CD14-positive monocyte (primary cell): ENCODE data around the gene KCTD5. TPM values are rescaled to one million over a fixed set of nuclear protein-coding genes. Genes with fewer than 3 reads are reported as not detected.
A peak's percentile ranks its signal among the peaks of the same experiment; 100 is the strongest.
"Not testable (repeated sequence)": the region's sequence is repeated elsewhere in the genome, so short reads cannot be mapped to it uniquely, and the experiment has no call there.

ENCODE experiments used
- DNase-seq, 3 donors: peaks; one replicate each; pipeline ENCODE4 v3.0.0-alpha.2; 2011 to 2022
- H2AFZ ChIP-seq: 2 replicates; pipeline ENCODE4 v1.6.0; 2012; ENCODE audit warnings: mild to moderate bottlenecking, low read depth, low read length, inconsistent platforms; ENCODE audit not compliant: insufficient read depth, poor library complexity, severe bottlenecking
- H3K27ac ChIP-seq, 2 donors: 1 replicate in 1 of 2; 2 replicates in 1 of 2; pipeline ENCODE4 v1.5.1; 2012 to 2013; ENCODE audit warnings: low read length in 2 of 2, control low read depth in 1 of 2, inconsistent platforms in 1 of 2, low read depth in 1 of 2, mild to moderate bottlenecking in 1 of 2
- H3K27me3 ChIP-seq, 2 donors: one replicate each; pipeline versions ENCODE4 v1.6.0 to v1.6.1; 2011 to 2013; ENCODE audit warnings: low read length in 2 of 2; ENCODE audit not compliant: control insufficient read depth in 2 of 2, insufficient read depth in 2 of 2
- H3K36me3 ChIP-seq, 2 donors: replicated peaks in 1 of 2; 1 replicate in 1 of 2; 2 replicates in 1 of 2; pipeline versions ENCODE4 v1.5.1 to v1.6.1; 2012 to 2013; ENCODE audit warnings: low read length in 2 of 2, control low read depth in 1 of 2, inconsistent platforms in 1 of 2, mild to moderate bottlenecking in 1 of 2; ENCODE audit not compliant: insufficient read depth in 2 of 2, control insufficient read depth in 1 of 2
- H3K4me1 ChIP-seq, 2 donors: 1 replicate in 1 of 2; 2 replicates in 1 of 2; pipeline versions ENCODE4 v1.5.1 to v1.6.1; 2012 to 2013; ENCODE audit warnings: low read length in 2 of 2, control low read depth in 1 of 2, inconsistent platforms in 1 of 2, mild to moderate bottlenecking in 1 of 2, moderate library complexity in 1 of 2; ENCODE audit not compliant: insufficient read depth in 2 of 2, control insufficient read depth in 1 of 2
- H3K4me2 ChIP-seq: replicated peaks from 2 replicates; pipeline ENCODE3; 2012; ENCODE audit warnings: low read length, moderate library complexity, mild to moderate bottlenecking; ENCODE audit not compliant: poor library complexity, severe bottlenecking; ENCODE audit errors: extremely low read depth
- H3K4me3 ChIP-seq, 3 experiments: fragments of 200-600 bp in 1 of 3; sonication (generic) in 1 of 3; replicated peaks in 1 of 3; 1 replicate in 2 of 3; 2 replicates in 1 of 3; pipeline ENCODE4 v1.5.1; 2011 to 2013; ENCODE audit warnings: low read length in 3 of 3, mild to moderate bottlenecking in 3 of 3, control low read depth in 2 of 3, low read depth in 2 of 3, inconsistent platforms in 1 of 3, moderate library complexity in 1 of 3
- H3K79me2 ChIP-seq: 2 replicates; pipeline ENCODE4 v1.6.0; 2012; ENCODE audit warnings: mild to moderate bottlenecking, control low read depth, inconsistent platforms, low read length, moderate library complexity; ENCODE audit not compliant: insufficient read depth
- H3K9ac ChIP-seq: 2 replicates; pipeline ENCODE4 v1.6.0; 2017; ENCODE audit warnings: low read length, mild to moderate bottlenecking; ENCODE audit not compliant: insufficient read depth, poor library complexity, severe bottlenecking
- H3K9me3 ChIP-seq, 2 donors: replicated peaks in 1 of 2; 1 replicate in 1 of 2; 2 replicates in 1 of 2; pipeline versions ENCODE4 v1.5.1 to v1.6.1; 2012 to 2013; ENCODE audit warnings: low read length in 2 of 2, control low read depth in 1 of 2; ENCODE audit not compliant: control insufficient read depth in 1 of 2, insufficient read depth in 1 of 2
- H4K20me1 ChIP-seq: 2 replicates; pipeline ENCODE4 v1.6.0; 2012; ENCODE audit warnings: mild to moderate bottlenecking, low read length, control low read depth, moderate library complexity; ENCODE audit not compliant: insufficient read depth
- H3K27ac Mint-ChIP-seq, 7 donors: one replicate each; pipeline ENCODE4 v1.8.0; 2020; ENCODE audit warnings: mild to moderate bottlenecking in 7 of 7, mixed read lengths in 7 of 7, moderate library complexity in 6 of 7, inconsistent platforms in 2 of 7
- H3K27me3 Mint-ChIP-seq, 3 donors: one replicate each; pipeline ENCODE4 v1.8.0; 2021 to 2022; ENCODE audit warnings: low read depth in 3 of 3, mild to moderate bottlenecking in 3 of 3, mixed read lengths in 3 of 3, moderate library complexity in 3 of 3, inconsistent platforms in 1 of 3
- H3K36me3 Mint-ChIP-seq, 2 donors: one replicate each; pipeline ENCODE4 v1.8.0; 2020; ENCODE audit warnings: mixed read lengths in 2 of 2, inconsistent platforms in 1 of 2, mild to moderate bottlenecking in 1 of 2
- H3K4me1 Mint-ChIP-seq: one replicate; pipeline ENCODE4 v1.8.0; 2020; ENCODE audit warnings: mild to moderate bottlenecking, mixed read lengths
- H3K4me3 Mint-ChIP-seq, 2 donors: one replicate each; pipeline ENCODE4 v1.8.0; 2020; ENCODE audit warnings: mild to moderate bottlenecking in 2 of 2, mixed read lengths in 2 of 2, moderate library complexity in 1 of 2
- H3K9me3 Mint-ChIP-seq, 7 donors: one replicate each; pipeline ENCODE4 v1.8.0; 2020 to 2022; ENCODE audit warnings: mixed read lengths in 7 of 7, mild to moderate bottlenecking in 6 of 7, moderate library complexity in 6 of 7, inconsistent platforms in 2 of 7
- WGBS: methylation state at CpG from one replicate; pipeline ENCODE4 v1.1.5; 2013; ENCODE audit warnings: missing lambda C conversion rate; ENCODE audit not compliant: insufficient coverage; 5-methylcytosine and 5-hydroxymethylcytosine counted together
- intact Hi-C, 2 donors: fragments of 100-400 bp; cut with micrococcal nuclease; formaldehyde crosslinking; loops; one replicate each; pipeline versions ENCODE4 v1.15.0 to v1.15.1; 2023
- polyA plus RNA-seq, 3 donors: library from polyadenylated mRNA; depleted of rRNA in 1 of 3; unstranded in 2 of 3; stranded (reverse) in 1 of 3; fragments of 300-500 nt in 2 of 3; fragments of >200 nt in 1 of 3; fragmentation: Illumina TruSeq in 2 of 3; gene quantifications; 1 replicate in 2 of 3; 2 replicates in 1 of 3; pipeline ENCODE4 v1.2.3, GENCODE V29; 2012 to 2021

The KCTD5 gene
- polyA plus RNA-seq, 3 donors: 16.0 to 23.1 (median 21.0) TPM

DNA sequence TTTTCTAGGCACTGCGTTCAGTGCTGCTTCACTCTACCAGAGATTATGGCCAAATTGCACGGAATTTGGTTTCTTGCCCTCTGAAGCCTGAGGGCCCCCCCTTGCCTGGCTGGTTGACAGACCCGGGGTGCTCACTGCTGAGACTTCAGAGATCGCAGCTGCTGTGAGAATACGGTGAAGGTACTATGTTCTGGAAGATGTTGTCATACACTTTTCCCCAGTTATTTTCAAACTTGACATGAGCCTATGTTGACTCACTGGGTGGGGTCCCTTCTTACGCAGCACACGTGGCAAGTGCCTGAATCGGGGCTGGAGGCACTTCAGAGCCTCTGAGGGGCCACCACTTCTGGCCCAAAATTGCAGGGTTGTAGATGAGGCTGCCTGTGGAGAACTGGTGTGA lies 2.0 kb upstream of the KCTD5 start:
- Histone ChIP-seq H3K79me2 (peaks cover 35% of the 10 kb centered on the region), H4K20me1 (peaks cover 15% of the 10 kb centered on the region), H3K4me1 (peaks cover 30 to 45% of the 10 kb centered on the region in 2 donors)
- peak overlapping the region in 1 of 7 donors; percentile 33 for H3K27ac Mint-ChIP-seq
- H3K4me3 ChIP-seq, H3K4me2 ChIP-seq, H3K27me3 Mint-ChIP-seq, H3K27ac ChIP-seq, H3K36me3 ChIP-seq, H3K36me3 Mint-ChIP-seq, H3K27me3 ChIP-seq, H3K9me3 Mint-ChIP-seq, intact Hi-C loops, H2AFZ ChIP-seq, H3K9me3 ChIP-seq, H3K9ac ChIP-seq, H3K4me3 Mint-ChIP-seq: not testable (repeated sequence)
- 92% methylated on average over 2 of the region's 8 CpGs for WGBS
- peaks cover 29% of the 10 kb centered on the region for H3K4me1 Mint-ChIP-seq
- DNase-seq: peak in 1 of 3 donors; percentile 8

DNA sequence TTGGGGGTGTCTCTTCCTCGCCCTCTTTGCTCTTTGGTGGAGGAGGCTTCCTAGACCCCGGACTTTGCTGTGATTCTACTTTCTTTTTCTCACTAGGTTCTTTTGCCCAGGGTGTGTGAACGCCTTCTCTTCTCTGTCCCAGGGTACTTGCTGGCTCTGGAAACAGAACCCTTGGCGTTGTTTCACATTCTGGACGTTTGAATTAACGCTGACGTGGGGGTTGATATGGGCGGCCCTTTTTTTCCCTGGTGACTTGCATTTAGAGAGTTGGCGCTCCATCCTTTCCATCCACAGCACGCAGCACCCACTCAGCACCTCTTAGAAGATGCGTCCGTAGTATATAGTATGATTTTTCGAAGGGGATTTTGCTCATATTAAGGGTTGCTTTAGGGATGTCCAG lies 718 bp downstream of the KCTD5 start:
- Histone ChIP-seq H3K79me2 (peaks cover 48% of the 10 kb centered on the region), H3K27ac (peak overlapping the region; percentile 64 to 92), H3K4me1 (peaks cover 47 to 55% of the 10 kb centered on the region in 2 donors), H3K4me3 (peak overlapping the region; percentile 83 to 100 (median 99)), H3K9ac (peak overlapping the region; percentile 95), H4K20me1 (peaks cover 30% of the 10 kb centered on the region), H2AFZ (peak overlapping the region; percentile 94), H3K4me2 (peak overlapping the region; percentile 97)
- H3K27me3 ChIP-seq, H3K36me3 ChIP-seq, H3K9me3 Mint-ChIP-seq, intact Hi-C loops, H3K9me3 ChIP-seq, H3K36me3 Mint-ChIP-seq, DNase-seq, H3K27me3 Mint-ChIP-seq: not testable (repeated sequence)
- Mint-ChIP-seq H3K27ac (peak overlapping the region; percentile 19 to 91 (median 76)), H3K4me1 (peaks cover 40% of the 10 kb centered on the region), H3K4me3 (peak overlapping the region; percentile 83 to 97)
- WGBS: no CpG with 5 or more reads among the region's 13 CpGs

DNA sequence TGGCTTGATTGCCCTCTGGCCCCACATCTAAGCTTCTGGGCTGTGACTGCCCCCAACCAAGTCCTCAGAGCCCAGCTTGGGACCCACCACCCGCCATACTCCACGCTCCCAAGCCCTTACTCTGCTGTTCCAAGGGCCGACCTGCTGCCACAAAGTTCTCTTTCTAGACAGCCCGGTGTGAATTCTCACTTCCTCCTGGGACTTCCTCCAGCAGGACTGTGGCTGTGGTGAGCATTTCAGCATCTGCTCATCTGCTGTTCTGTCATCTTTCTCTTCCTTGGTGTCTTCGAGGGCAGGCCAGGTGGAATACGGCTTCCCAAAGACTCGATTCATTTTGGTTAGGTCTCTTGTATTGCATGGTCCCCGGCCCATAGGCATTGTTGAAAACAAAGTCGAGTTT lies 3.8 kb downstream of the KCTD5 start:
- Histone ChIP-seq H3K4me1 (peaks cover 55 to 62% of the 10 kb centered on the region in 2 donors), H3K27ac (peak overlapping the region in 1 of 2 donors; percentile 22), H3K79me2 (peaks cover 64% of the 10 kb centered on the region), H3K36me3 (peaks cover 11% of the 10 kb centered on the region in 2 donors), H4K20me1 (peaks cover 49% of the 10 kb centered on the region)
- H3K27me3 Mint-ChIP-seq, H2AFZ ChIP-seq, H3K9me3 ChIP-seq, H3K4me3 Mint-ChIP-seq, H3K4me2 ChIP-seq, H3K9me3 Mint-ChIP-seq, intact Hi-C loops, H3K4me3 ChIP-seq, H3K27me3 ChIP-seq, DNase-seq, H3K9ac ChIP-seq: not testable (repeated sequence)
- peak overlapping the region in 2 of 7 donors; percentile 77 to 94 for H3K27ac Mint-ChIP-seq
- no CpG with 5 or more reads among the region's 9 CpGs for WGBS
- peaks cover 50% of the 10 kb centered on the region for H3K4me1 Mint-ChIP-seq
- peaks cover 9 to 15% of the 10 kb centered on the region in 2 donors for H3K36me3 Mint-ChIP-seq
